Activated CD4-positive, alpha-beta T cell treated with anti-CD3 and anti-CD28 coated beads, Interleukin-2, amount 50 U/mL, for 24 hours (primary cell): Measurements from ENCODE around the gene SMARCAL1.
A peak's percentile ranks its signal among the peaks of the same experiment; 100 is the strongest.

Experiments used
- DNase-seq, 2 donors: peaks; one replicate each; pipeline ENCODE4 v3.0.0-alpha.2; 2020; ENCODE audit warnings: low read depth in 1 of 2, low spot score in 1 of 2

SMARCAL1 gene

DNA sequence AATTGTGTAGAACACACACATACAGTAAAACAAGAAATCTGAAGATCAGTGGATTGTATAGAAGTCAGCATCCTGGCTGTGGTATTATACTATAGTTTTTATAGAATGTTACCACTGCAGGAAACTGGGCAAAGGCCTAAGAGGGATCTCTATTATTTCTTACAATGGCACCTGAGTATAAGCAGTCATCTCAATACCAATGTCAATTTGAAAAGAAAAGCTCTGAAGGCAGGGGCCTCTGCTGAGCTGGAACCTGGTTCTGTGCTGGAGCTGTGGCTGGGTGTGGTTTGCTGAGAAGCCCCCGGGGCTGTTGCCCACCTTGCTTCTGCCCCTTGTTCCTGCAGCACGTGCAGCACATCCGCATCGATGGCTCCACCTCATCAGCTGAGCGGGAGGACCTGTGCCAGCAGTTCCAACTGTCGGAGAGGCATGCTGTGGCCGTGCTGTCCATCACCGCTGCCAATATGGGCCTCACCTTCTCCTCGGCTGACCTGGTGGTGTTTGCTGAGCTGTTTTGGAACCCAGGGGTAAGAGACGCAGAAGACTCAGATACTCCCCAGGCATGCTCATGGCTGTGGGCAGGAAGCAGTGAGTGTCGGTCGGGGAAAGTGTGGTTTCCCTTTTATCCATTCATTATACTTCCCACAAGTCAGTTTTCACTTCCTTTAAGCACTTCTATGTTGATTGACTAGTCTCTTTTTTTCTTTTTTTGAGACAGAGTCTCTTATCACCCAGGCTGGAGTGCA lies 62.8 kb downstream of the SMARCAL1 start:
- DNase-seq: no peak

GRCh38 chr2:216475767-216476166 lies 63.5 kb downstream of the SMARCAL1 start:
- no peak for DNase-seq

- no peak for DNase-seq
Measured at GRCh38 chr2:216477283-216478035, 65.2 kb downstream of the SMARCAL1 start.

GRCh38 chr2:216478151-216478550 lies 65.9 kb downstream of the SMARCAL1 start:
- DNase-seq: no peak

- no peak for DNase-seq
Measured at GRCh38 chr2:216478791-216479190, 66.5 kb downstream of the SMARCAL1 start.

DNA sequence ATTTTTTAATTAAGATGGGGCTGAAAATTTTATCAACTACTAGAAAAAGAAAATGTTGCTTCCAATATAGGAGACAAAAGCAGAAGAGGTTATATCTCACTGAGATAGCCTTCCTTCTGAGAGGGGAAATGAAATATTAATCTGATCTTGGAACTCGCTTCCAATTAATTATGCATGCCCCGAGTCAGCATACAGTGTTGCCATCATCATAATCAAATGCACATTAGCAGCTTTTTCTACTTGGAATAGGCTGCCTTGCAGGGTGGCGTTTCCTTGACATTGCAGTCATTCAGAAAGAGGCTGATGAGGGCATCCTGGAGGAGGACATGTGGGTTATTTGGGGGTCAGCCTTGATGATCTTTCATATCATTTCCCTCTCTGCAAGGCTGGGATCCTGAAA lies 67.9 kb downstream of the SMARCAL1 start:
- no peak for DNase-seq

- no peak for DNase-seq
Measured at GRCh38 chr2:216482640-216483039, 70.4 kb downstream of the SMARCAL1 start.

GRCh38 chr2:216485237-216485636 lies 73.0 kb downstream of the SMARCAL1 start:
- no peak for DNase-seq

DNA sequence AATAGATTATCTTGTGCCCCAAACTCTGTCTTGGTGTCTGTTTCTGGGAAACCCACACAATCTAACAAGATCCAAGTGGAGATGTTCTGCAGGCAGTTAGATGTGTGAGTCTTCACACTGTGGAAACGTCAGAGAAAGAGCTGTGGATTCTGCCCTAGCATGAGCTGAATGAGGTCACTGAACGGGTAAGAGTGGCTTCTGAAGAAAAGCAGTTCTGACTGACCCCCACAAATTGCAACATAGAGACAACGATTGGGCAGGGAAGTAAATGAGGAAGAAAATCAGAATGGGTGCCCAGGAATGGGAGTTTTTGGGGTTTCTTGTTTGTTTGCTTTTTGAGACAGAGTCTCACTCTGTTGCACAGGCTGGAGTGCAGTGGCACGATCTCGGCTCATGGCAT lies 73.5 kb downstream of the SMARCAL1 start:
- no peak for DNase-seq

DNA sequence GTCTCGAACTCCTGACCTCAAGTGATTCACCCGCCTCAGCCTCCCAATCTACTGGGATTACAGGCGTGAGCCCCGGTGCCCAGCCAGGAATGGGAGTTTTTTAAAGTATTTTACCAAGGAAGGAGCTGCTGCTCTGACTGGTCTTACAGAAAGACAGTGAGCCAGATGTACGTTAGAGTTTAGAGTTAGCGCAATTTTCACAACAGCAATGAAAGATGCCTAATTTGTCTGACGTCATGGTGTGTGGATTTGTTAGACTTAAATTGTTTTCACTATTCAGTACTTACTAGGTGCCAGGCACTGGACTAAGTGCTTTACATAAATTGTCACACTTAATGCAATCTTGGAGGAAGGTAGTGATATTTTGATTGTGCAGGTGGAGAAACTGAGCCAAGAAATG lies 74.0 kb downstream of the SMARCAL1 start:
- no peak for DNase-seq

GRCh38 chr2:216486708-216487107 lies 74.4 kb downstream of the SMARCAL1 start:
- no peak for DNase-seq

- DNase-seq: no peak
Measured at GRCh38 chr2:216490061-216490460, 77.8 kb downstream of the SMARCAL1 start.

- no peak for DNase-seq
Measured at GRCh38 chr2:216491793-216492596, 79.7 kb downstream of the SMARCAL1 start.

DNA sequence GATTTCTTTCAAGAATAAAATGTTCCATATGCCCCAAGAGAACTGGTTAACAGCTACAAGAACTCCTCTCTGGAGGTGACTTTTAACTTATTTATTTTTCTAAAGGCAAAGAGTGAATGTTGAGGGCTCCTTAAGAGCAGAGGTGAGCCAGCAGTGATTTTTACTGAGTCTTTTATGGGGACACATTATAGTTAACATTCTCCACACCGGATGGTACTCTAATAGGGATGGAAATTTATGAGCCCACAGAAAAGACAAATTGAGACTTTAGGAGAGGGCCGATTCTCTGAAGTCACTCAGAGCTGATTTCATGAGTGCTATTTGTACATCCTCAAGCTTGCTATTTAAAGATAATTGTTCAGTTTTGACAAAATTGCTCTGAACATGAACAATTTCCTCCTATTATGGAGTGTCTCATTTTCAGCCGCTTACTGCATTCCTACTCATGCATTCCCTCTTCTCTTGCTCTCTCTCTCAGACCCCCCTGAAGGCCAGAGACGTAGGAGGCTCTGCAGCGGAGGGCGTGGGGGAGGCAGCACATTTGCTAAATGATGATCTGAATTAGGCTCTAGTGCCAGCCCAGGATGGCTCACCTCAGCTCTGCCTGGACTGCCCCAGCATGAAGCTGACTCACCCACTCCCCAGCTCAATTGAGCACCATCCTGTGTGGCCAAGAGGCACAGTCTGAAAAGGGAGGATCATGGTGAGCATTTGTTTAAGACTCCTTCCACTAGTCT lies 80.5 kb downstream of the SMARCAL1 start:
- DNase-seq: no peak

DNA sequence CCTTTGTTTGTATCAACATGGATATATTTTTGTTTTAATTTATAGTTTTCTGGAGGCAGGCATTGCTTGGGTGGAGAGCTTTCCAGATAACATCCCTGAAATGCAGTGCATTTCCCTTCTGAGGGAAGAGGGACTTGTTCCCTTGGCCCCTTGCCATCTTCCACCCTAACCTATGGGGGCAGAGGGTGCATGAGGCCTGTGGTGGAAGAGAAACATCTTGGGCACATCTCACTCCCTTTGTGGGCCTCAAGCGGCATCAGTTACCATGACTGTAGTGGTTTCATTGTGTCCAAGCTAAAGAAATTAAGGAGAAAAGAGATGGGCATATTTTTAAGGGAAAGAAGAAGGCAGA lies 81.0 kb downstream of the SMARCAL1 start:
- no peak for DNase-seq

DNA sequence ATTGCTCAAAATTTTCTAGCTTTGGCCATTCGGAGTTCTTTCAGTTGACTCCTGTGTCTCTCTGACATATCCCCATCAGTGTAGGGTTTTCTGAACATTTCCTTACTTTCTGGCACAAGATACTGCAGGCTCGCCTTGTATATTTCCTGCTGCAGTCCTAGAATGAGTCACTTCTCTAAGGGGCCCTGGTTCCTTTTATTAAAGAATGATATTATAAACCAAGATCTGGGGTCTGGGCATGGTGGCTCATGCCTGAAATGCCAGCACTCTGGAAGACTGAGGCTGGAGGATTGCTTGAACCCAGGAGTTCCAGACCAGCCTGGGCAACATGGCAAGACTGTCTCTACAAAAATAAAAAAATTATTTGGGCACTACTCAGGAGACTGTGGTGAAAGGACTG lies 83.4 kb downstream of the SMARCAL1 start:
- no peak for DNase-seq

GRCh38 chr2:216497382-216498069 lies 85.2 kb downstream of the SMARCAL1 start:
- DNase-seq: no peak

- no peak for DNase-seq
Measured at GRCh38 chr2:216498070-216498378, 85.7 kb downstream of the SMARCAL1 start.

- peak; percentile 78 to 90 for DNase-seq
Measured at GRCh38 chr2:216498379-216499352, 86.4 kb downstream of the SMARCAL1 start, which contains the start of gene RPL37A. Gene RPL37A (plus strand): TSS chr2:216498844. CDS start chr2:216498875, 31 bp downstream.
